ENCODE results near the gene NTS. TPM values are rescaled to one million over a fixed set of nuclear protein-coding genes. Genes with fewer than 3 reads are reported as not detected.

NTS gene
- total and polyA plus RNA-seq, 5 donors = 0.43 to 1.1 TPM; not detected in 3

GRCh38 chr12:85849344-85849743 lies 24.8 kb upstream of the NTS start:
- H3K4me3 ChIP-seq (ENCODE audit: low read length) = no peak overlapping the region
- intact Hi-C loops (cut with DNase I) = no loop called here
- ATAC-seq (no peak), DNase-seq (no peak)
- no peaks in the 10 kb centered on the region for H3K4me1 ChIP-seq (ENCODE audit: control insufficient read depth, insufficient read depth, low read length)
- no peaks in the 10 kb centered on the region for H3K9me3 ChIP-seq (ENCODE audit: control insufficient read depth, low read length)
- no peaks in the 10 kb centered on the region for H3K27me3 ChIP-seq (ENCODE audit: control insufficient read depth, insufficient read depth)
- H3K27ac ChIP-seq (ENCODE audit: low read length) = no peak overlapping the region
- WGBS = 81% methylated on average over 3 of the region's 3 CpGs

DNA sequence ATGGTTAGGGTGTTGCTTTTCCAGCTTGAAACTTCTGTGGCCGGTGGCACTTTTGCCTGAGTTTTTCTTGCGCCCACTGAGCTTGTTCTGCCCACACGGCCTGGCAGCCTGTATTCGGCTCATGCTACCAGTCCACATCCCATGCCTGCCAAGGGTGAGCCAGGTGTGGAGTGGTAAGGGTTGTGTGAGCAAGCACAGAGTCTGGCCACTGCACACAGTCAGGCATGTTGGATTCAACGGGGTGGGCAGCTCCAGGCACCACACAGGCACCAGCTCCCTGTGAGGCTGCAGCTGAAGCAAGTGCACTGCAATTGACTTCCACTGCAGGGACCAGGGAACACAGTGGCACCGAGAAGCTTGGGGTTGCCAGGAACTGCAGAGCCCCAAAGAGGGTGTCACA lies 18.8 kb upstream of the NTS start:
- H3K4me1 ChIP-seq (ENCODE audit: control insufficient read depth, insufficient read depth, low read length) = no peaks in the 10 kb centered on the region
- no peaks in the 10 kb centered on the region for H3K27me3 ChIP-seq (ENCODE audit: control insufficient read depth, insufficient read depth)
- H3K4me3 ChIP-seq (ENCODE audit: low read length) = no peak overlapping the region
- intact Hi-C loops (cut with DNase I) = no loop called here
- no peaks in the 10 kb centered on the region for H3K9me3 ChIP-seq (ENCODE audit: control insufficient read depth, low read length)
- DNase-seq (no peak), ATAC-seq (no peak)
- WGBS = 81% methylated on average over 6 of the region's 6 CpGs
- H3K27ac ChIP-seq (ENCODE audit: low read length) = no peak overlapping the region

- Histone ChIP-seq H3K27me3 (ENCODE audit: control insufficient read depth, insufficient read depth) (no peaks in the 10 kb centered on the region), H3K4me3 (ENCODE audit: low read length) (no peak overlapping the region), H3K4me1 (ENCODE audit: control insufficient read depth, insufficient read depth, low read length) (no peaks in the 10 kb centered on the region), H3K9me3 (ENCODE audit: control insufficient read depth, low read length) (no peaks in the 10 kb centered on the region), H3K27ac (ENCODE audit: low read length) (no peak overlapping the region)
- DNase-seq (no peak), ATAC-seq (no peak)
- intact Hi-C loops (cut with DNase I) = no loop called here
- WGBS = 79% methylated on average over 3 of the region's 3 CpGs
Measured at GRCh38 chr12:85856966-85857365, 17.1 kb upstream of the NTS start.

GRCh38 chr12:85865890-85866289 lies 8.2 kb upstream of the NTS start:
- no peaks in the 10 kb centered on the region for H3K4me1 ChIP-seq (ENCODE audit: control insufficient read depth, insufficient read depth, low read length)
- 63% methylated on average over 6 of the region's 6 CpGs for WGBS
- no peak overlapping the region for H3K4me3 ChIP-seq (ENCODE audit: low read length)
- peak in 1 of 2 donors; percentile 70 for ATAC-seq
- peak; percentile 51 to 78 (median 65) for DNase-seq
- intact Hi-C loops (cut with DNase I) = loop anchor here (5.0 to 10.0 kb wide), 3 partner anchors 289 to 384 kb away; no protein-coding TSS in a partner anchor
- no peaks in the 10 kb centered on the region for H3K27me3 ChIP-seq (ENCODE audit: control insufficient read depth, insufficient read depth)
- H3K27ac ChIP-seq (ENCODE audit: low read length) = no peak overlapping the region
- H3K9me3 ChIP-seq (ENCODE audit: control insufficient read depth, low read length) = no peaks in the 10 kb centered on the region

DNA sequence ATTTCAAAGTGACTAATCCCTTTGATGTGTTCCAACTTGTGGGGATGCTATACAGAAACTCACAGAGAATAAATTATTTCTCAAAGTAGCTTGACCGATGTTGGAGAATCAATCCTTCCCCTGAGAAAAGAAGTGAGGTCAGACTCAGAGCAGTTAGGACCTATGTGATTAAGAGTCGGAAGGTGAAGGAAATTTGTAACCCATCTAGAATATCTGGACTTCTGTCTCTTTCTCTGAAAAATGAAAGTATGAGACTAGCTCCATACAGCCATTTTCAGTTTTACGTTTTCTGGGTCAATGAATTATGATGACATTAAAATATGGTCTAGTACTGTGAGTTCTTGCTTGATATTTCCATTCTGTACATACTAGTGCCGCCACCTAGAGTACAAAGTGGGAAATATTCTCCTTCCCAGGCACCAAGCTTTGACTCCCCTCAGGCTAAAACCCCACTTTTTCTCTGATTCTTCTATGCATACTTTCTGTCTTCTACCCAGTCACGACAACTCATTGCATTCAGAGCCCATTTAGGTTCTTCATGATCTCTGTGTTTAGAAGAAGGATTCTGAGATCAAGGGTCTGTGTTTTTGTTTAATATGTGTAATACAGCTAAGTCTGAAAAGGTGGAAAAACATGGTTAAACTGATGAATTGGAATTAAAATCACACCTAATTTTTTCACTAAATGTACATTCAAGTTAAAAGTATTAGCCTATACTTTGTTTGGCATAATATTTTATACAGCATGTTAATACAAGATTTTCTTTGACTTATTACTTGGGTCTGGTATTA lies 6.9 kb upstream of the NTS start:
- Histone ChIP-seq H3K27me3 (ENCODE audit: control insufficient read depth, insufficient read depth) (no peaks in the 10 kb centered on the region), H3K27ac (ENCODE audit: low read length) (no peak overlapping the region), H3K4me1 (ENCODE audit: control insufficient read depth, insufficient read depth, low read length) (no peaks in the 10 kb centered on the region), H3K9me3 (ENCODE audit: control insufficient read depth, low read length) (no peaks in the 10 kb centered on the region), H3K4me3 (ENCODE audit: low read length) (no peak overlapping the region)
- WGBS = 29% methylated on average over 5 of the region's 5 CpGs
- ATAC-seq (peak; percentile 84), DNase-seq (no peak)
- intact Hi-C loops (cut with DNase I) = loop anchor here (5.0 to 10.0 kb wide), 3 partner anchors 290 to 385 kb away; no protein-coding TSS in a partner anchor

GRCh38 chr12:85872497-85873091 lies 1.5 kb upstream of the NTS start:
- no peak overlapping the region for H3K27ac ChIP-seq (ENCODE audit: low read length)
- ATAC-seq (no peak), DNase-seq (no peak)
- intact Hi-C loops (cut with DNase I) = loop anchor here in 3 of 4 donors (5.0 to 10.0 kb wide), 2 partner anchors 398 to 400 kb away; no protein-coding TSS in a partner anchor
- H3K9me3 ChIP-seq (ENCODE audit: control insufficient read depth, low read length) = no peaks in the 10 kb centered on the region
- no peaks in the 10 kb centered on the region for H3K27me3 ChIP-seq (ENCODE audit: control insufficient read depth, insufficient read depth)
- 34% methylated on average over 3 of the region's 3 CpGs for WGBS
- no peak overlapping the region for H3K4me3 ChIP-seq (ENCODE audit: low read length)
- H3K4me1 ChIP-seq (ENCODE audit: control insufficient read depth, insufficient read depth, low read length) = no peaks in the 10 kb centered on the region

GRCh38 chr12:85877459-85877858 lies 3.4 kb downstream of the NTS start:
- WGBS = 71% methylated on average over 3 of the region's 3 CpGs
- Histone ChIP-seq H3K27me3 (ENCODE audit: control insufficient read depth, insufficient read depth) (no peaks in the 10 kb centered on the region), H3K9me3 (ENCODE audit: control insufficient read depth, low read length) (no peaks in the 10 kb centered on the region), H3K4me3 (ENCODE audit: low read length) (no peak overlapping the region), H3K4me1 (ENCODE audit: control insufficient read depth, insufficient read depth, low read length) (no peaks in the 10 kb centered on the region), H3K27ac (ENCODE audit: low read length) (no peak overlapping the region)
- ATAC-seq = no peak
- no peak for DNase-seq
- intact Hi-C loops (cut with DNase I) = loop anchor here in 2 of 4 donors (10.0 kb wide), 1 partner anchor 403 kb away; no protein-coding TSS in a partner anchor

- H3K9me3 ChIP-seq (ENCODE audit: control insufficient read depth, low read length) = no peaks in the 10 kb centered on the region
- H3K27ac ChIP-seq (ENCODE audit: low read length) = no peak overlapping the region
- no peaks in the 10 kb centered on the region for H3K4me1 ChIP-seq (ENCODE audit: control insufficient read depth, insufficient read depth, low read length)
- ATAC-seq = no peak
- intact Hi-C loops (cut with DNase I) = no loop called here
- H3K27me3 ChIP-seq (ENCODE audit: control insufficient read depth, insufficient read depth) = no peaks in the 10 kb centered on the region
- H3K4me3 ChIP-seq (ENCODE audit: low read length) = no peak overlapping the region
- no peak for DNase-seq
Measured at GRCh38 chr12:85883763-85884162, 9.7 kb downstream of the NTS start.

GRCh38 chr12:85894653-85895052 lies 20.6 kb downstream of the NTS start:
- ATAC-seq = no peak

DNA sequence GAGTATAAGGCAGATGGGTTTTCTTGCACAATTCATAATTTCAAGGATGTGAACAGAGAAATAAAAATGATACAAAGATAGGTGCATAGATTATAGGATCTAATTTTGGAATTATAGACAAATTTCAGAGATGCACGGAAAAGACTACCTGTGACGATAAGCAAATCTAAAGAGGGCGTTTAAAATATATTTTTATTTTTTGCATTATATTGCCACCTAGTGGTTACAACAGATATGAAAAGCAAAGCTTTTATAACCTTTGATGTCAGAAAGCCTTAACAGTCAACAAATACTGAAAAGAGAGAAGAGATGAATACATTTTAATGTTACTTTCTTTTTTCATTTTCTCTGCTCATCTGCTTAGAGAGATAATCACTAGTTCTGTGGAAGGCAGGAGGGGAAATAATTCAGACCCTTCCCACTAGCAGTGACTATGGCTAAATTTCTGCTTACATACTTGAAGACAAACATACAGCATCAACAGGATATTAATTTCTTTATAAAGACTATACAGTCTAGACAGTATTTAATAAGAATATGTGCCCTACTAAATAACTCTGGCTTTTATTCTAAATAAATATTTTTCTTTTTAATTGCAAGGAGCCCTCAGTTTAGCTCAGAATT lies 46.3 kb downstream of the NTS start:
- no peak for DNase-seq
- Histone ChIP-seq H3K27ac (ENCODE audit: low read length) (no peak overlapping the region), H3K27me3 (ENCODE audit: control insufficient read depth, insufficient read depth) (no peaks in the 10 kb centered on the region), H3K4me1 (ENCODE audit: control insufficient read depth, insufficient read depth, low read length) (no peaks in the 10 kb centered on the region), H3K9me3 (ENCODE audit: control insufficient read depth, low read length) (no peaks in the 10 kb centered on the region), H3K4me3 (ENCODE audit: low read length) (no peak overlapping the region)
- WGBS = under 1% methylated on average over 3 of the region's 3 CpGs
- intact Hi-C loops (cut with DNase I) = loop anchor here in 2 of 4 donors (5.0 to 10.0 kb wide), 3 partner anchors 446 to 826 kb away; no protein-coding TSS in a partner anchor
- no peak for ATAC-seq

More at GRCh38 chr12:85894653-85895052, 20.6 kb downstream of the NTS start:
- Histone ChIP-seq H3K4me1 (ENCODE audit: control insufficient read depth, insufficient read depth, low read length) (no peaks in the 10 kb centered on the region), H3K27ac (ENCODE audit: low read length) (no peak overlapping the region), H3K9me3 (ENCODE audit: control insufficient read depth, low read length) (no peaks in the 10 kb centered on the region), H3K4me3 (ENCODE audit: low read length) (no peak overlapping the region), H3K27me3 (ENCODE audit: control insufficient read depth, insufficient read depth) (no peaks in the 10 kb centered on the region)
- no peak for DNase-seq
- intact Hi-C loops (cut with DNase I) = no loop called here

GRCh38 chr12:85923767-85924331 lies 49.8 kb downstream of the NTS start:
- no peak for DNase-seq

More at GRCh38 chr12:85923767-85924331, 49.8 kb downstream of the NTS start:
- intact Hi-C loops (cut with DNase I) = loop anchor here in 2 of 4 donors (5.0 to 10.0 kb wide), 3 partner anchors 449 to 829 kb away; no protein-coding TSS in a partner anchor
- Histone ChIP-seq H3K4me3 (ENCODE audit: low read length) (no peak overlapping the region), H3K27me3 (ENCODE audit: control insufficient read depth, insufficient read depth) (no peaks in the 10 kb centered on the region), H3K27ac (ENCODE audit: low read length) (no peak overlapping the region), H3K9me3 (ENCODE audit: control insufficient read depth, low read length) (no peaks in the 10 kb centered on the region), H3K4me1 (ENCODE audit: control insufficient read depth, insufficient read depth, low read length) (no peaks in the 10 kb centered on the region)
- ATAC-seq = no peak
- WGBS = 78% methylated on average over 1 of the region's 1 CpG

Data from right cardiac atrium (tissue), 5 donors.